GM23248 (cell line): ENCODE results near the gene ATL1. TPM values are rescaled to one million over a fixed set of nuclear protein-coding genes. Genes with fewer than 3 reads are reported as not detected.

ENCODE experiments used
- DNase-seq: peaks from one replicate; pipeline ENCODE4 v3.0.0-alpha.2; 2015
- H2AFZ ChIP-seq: fragments of 200-600 bp; sonication (generic); 2 replicates; pipeline ENCODE4 v1.6.1; 2016; ENCODE audit warnings: antibody characterized with exemption
- H3F3A ChIP-seq: fragments of 200-600 bp; sonication (generic); 2 replicates; pipeline ENCODE4 v1.6.1; 2016; ENCODE audit warnings: mild to moderate bottlenecking, antibody characterized with exemption, mixed run types; ENCODE audit not compliant: insufficient read depth
- H3K27ac ChIP-seq: fragments of 200-600 bp; sonication (generic); 2 replicates; pipeline ENCODE4 v1.5.1; 2016; ENCODE audit warnings: mild to moderate bottlenecking
- H3K27me3 ChIP-seq: fragments of 200-600 bp; sonication (generic); replicated peaks from 2 replicates; pipeline ENCODE4 v1.6.1; 2016; ENCODE audit warnings: mild to moderate bottlenecking; ENCODE audit not compliant: insufficient read depth
- H3K36me3 ChIP-seq: fragments of 200-600 bp; sonication (generic); 2 replicates; pipeline ENCODE4 v1.6.1; 2016; ENCODE audit warnings: low read depth, mild to moderate bottlenecking
- H3K4me1 ChIP-seq: fragments of 200-600 bp; sonication (generic); 2 replicates; pipeline ENCODE4 v1.6.1; 2016; ENCODE audit warnings: mild to moderate bottlenecking; ENCODE audit not compliant: insufficient read depth
- H3K4me2 ChIP-seq: fragments of 200-600 bp; sonication (generic); one replicate; pipeline ENCODE4 v1.6.1; 2016; ENCODE audit warnings: mild to moderate bottlenecking; ENCODE audit not compliant: unreplicated experiment
- H3K4me3 ChIP-seq: fragments of 200-600 bp; sonication (generic); 2 replicates; pipeline ENCODE4 v1.5.1; 2016; ENCODE audit warnings: mild to moderate bottlenecking
- H3K79me2 ChIP-seq: fragments of 200-600 bp; sonication (generic); 2 replicates; pipeline ENCODE4 v1.6.1; 2016; ENCODE audit warnings: mild to moderate bottlenecking; ENCODE audit not compliant: insufficient read depth
- H3K9ac ChIP-seq: fragments of 200-600 bp; sonication (generic); 2 replicates; pipeline ENCODE4 v1.6.1; 2016; ENCODE audit warnings: mild to moderate bottlenecking
- H3K9me2 ChIP-seq: fragments of 200-600 bp; sonication (generic); 2 replicates; pipeline ENCODE4 v1.6.1; 2016; ENCODE audit warnings: mixed run types, mild to moderate bottlenecking, moderate library complexity; ENCODE audit not compliant: insufficient read depth
- H3K9me3 ChIP-seq: fragments of 200-600 bp; sonication (generic); one replicate; pipeline ENCODE4 v1.6.1; 2017; ENCODE audit warnings: low read depth
- H4K20me1 ChIP-seq: fragments of 200-600 bp; sonication (generic); 2 replicates; pipeline ENCODE4 v1.6.0; 2016; ENCODE audit not compliant: insufficient read depth
- EZH2 ChIP-seq: fragments of 200-600 bp; sonication (generic); IDR thresholded peaks from 2 replicates; pipeline ENCODE4 v1.6.1; 2018; ENCODE audit warnings: antibody characterized with exemption, mild to moderate bottlenecking; ENCODE audit not compliant: insufficient read depth, poor library complexity, severe bottlenecking
- EZH2phosphoT487 ChIP-seq: fragments of 200-600 bp; sonication (generic); IDR thresholded peaks from 2 replicates; pipeline ENCODE4 v1.6.1; 2018; ENCODE audit warnings: antibody characterized with exemption, moderate library complexity, mild to moderate bottlenecking, low read depth; ENCODE audit not compliant: insufficient read depth
- WGBS, 2 experiments: methylation state at CpG; one replicate each; pipeline ENCODE4 v1.1.6; 2015 to 2017; ENCODE audit warnings: low lambda C conversion rate in 2 of 2, low coverage in 1 of 2; ENCODE audit errors: missing lambda C conversion rate in 2 of 2; 5-methylcytosine and 5-hydroxymethylcytosine counted together
- in situ Hi-C: fragments of 300-500 bp; cut with MboI; formaldehyde crosslinking; loops from 2 replicates; pipeline ENCODE4 v1.15.0; 2020
- polyA plus RNA-seq: library from polyadenylated mRNA; unstranded; fragments of >200 nt; fragmentation: Nextera tagmentation; extraction: Ambion mirVana; gene quantifications from 2 replicates; pipeline ENCODE4 v1.2.1, GENCODE V29; 2016
- total RNA-seq: library from RNA; depleted of rRNA; stranded (reverse); fragments of >200 nt; shearing (Covaris generic); gene quantifications from 2 replicates; pipeline ENCODE4 v1.2.3, GENCODE V29; 2014

ATL1 gene
- total and polyA plus RNA-seq, 2 experiments from 2014 or later: 10.8 to 11.4 TPM

DNA sequence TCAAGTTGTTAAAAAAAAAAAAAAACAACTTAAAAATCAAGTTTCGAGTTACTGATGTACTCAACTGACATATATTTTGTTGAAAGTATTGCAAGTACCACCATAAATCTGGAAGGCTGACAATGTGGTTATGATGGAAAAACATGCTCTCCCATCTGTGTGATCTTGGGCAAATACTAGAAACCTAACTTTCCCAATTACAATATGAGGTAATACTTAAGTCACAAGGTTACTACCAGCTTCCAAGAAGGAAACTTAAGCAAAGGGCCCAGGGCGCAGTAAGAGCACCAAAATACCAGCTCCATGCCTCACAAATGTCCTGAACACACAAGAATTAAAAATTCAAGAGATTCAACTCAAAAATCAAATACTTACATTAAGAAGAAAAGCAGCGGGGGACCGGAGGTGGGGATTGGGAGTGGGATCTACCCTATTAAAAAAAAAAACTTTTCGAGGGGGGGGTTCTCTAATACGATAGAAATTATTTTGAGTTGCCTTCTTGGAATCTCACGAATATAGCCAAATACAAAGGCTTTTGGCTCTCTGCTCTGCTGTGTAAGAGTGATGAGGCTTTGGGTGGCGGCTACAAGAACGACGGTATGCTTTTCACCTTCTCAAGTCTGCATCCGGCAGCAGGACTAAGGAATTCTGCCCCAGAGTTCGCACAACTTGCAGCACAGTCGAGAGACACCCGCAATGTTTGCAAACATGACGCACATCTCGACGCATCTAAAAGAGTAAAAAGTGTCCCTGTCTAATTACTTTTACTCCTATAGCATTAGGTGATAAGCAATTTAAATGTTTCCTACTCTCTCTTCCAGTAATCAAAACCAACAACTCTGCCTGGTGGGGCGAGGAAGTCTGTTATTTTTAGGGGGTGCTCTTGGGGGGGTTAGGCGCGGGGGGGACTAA is 107.1 kb downstream of the ATL1 start:
- no peaks in the 10 kb centered on the region for H3K27me3 ChIP-seq
- peak overlapping the region; percentile 94 for H3K9ac ChIP-seq
- H3K36me3 ChIP-seq: 0 out of 2 replicates have a peak, but pooled peaks cover 4% of the 10 kb centered on the region
- WGBS, 2 experiments: 1% methylated on average over 18 to 20 of the region's 20 CpGs
- H3K9me2 ChIP-seq: no peaks in the 10 kb centered on the region
- no peaks in the 10 kb centered on the region for H4K20me1 ChIP-seq
- H3K4me2 ChIP-seq: peak overlapping the region; percentile 98
- TF ChIP-seq EZH2 (no peak), EZH2phosphoT487 (no peak)
- H3K4me3 ChIP-seq: peak overlapping the region; percentile 90
- in situ Hi-C loops: no loop called here
- peak; percentile 85 for DNase-seq
- H3K9me3 ChIP-seq: no peaks in the 10 kb centered on the region
- peaks cover 16% of the 10 kb centered on the region for H3K4me1 ChIP-seq
- H3F3A ChIP-seq: peaks cover 23% of the 10 kb centered on the region
- H3K27ac ChIP-seq: peak overlapping the region; percentile 85
- H2AFZ ChIP-seq: peak overlapping the region; percentile 81
- H3K79me2 ChIP-seq: peaks cover 57% of the 10 kb centered on the region

DNA sequence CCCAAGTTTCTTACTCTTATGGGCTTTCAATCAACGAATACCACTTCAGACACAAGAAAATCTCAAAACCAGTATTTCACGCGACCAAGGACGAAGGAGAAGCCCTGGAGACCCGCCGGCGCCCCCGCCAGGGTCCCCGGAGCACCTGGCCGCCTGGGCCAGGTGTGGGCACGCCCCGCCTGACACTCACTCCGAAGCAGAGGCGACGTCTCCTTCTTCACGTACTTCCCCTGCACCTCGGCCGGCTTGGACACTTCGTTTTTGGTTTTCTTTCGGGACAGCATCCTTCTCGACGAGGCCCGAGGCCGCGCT is 107.7 kb downstream of the ATL1 start:
- H3K79me2 ChIP-seq: peaks cover 51% of the 10 kb centered on the region

DNA sequence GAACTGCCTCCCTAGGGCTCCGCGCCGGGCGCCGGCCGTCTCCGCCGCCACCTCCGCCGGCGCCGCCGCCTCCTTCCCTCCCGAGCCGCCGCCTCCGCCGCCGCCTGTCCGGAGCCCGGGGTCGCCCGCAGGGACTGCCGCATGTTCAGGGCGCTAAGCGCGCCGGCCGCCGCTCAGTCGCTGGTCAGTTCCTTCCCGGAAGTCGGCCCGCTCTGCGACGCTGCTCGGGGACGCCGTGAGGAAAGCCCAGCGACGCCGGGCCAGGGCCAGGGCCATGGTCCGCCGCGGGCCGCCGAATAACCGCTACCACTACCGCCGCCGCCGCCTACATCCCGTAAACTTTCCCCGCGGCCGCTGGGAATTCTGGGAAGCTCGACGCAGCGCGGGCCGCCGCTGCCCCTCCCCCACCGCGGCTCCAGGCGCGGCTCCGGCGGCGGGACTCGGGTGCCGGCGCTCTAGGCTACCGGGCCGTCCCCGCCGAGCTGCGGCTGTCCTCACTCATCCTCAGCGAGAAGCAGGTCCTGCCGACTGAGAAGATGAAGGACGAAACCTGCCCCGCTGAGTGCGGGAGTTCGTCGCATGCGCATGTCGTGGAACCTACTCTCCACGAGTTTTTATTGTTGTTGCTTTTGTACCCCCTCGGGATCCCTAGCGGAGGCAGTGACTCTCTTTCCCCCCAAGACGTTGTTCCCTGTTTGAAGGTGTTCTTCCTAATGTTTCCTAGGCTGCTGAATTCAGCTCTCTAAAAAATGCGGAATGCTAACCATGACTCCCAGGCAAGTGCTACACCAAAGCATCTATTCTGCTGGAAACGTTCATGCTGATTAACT is 108.3 kb downstream of the ATL1 start, which contains the start of gene SAV1:
SAV1 (minus strand) TSS at position 311 of the 830 bp plus-strand sequence. CDS start 339 bp downstream, outside the sequence.
- Histone ChIP-seq H4K20me1 (no peaks in the 10 kb centered on the region), H3K36me3 (0 out of 2 replicates have a peak, but pooled peaks cover 4% of the 10 kb centered on the region), H3K9ac (peak within 1 kb of the TSS; percentile 94), H2AFZ (peak within 1 kb of the TSS; percentile 81), H3K4me1 (peaks cover 16% of the 10 kb centered on the region), H3K27ac (peak within 1 kb of the TSS; percentile 85), H3K4me3 (peak within 1 kb of the TSS; percentile 90), H3K9me3 (no peaks in the 10 kb centered on the region), H3K27me3 (no peaks in the 10 kb centered on the region), H3K4me2 (peak within 1 kb of the TSS; percentile 98), H3F3A (peaks cover 23% of the 10 kb centered on the region), H3K9me2 (no peaks in the 10 kb centered on the region), H3K79me2 (peaks cover 45% of the 10 kb centered on the region)
- 1% methylated on average over 55 to 70 of the region's 92 CpGs for WGBS, 2 experiments
- no peak for TF ChIP-seq EZH2
- peak; percentile 91 for DNase-seq
- in situ Hi-C loops: no loop called here

More for the DNA sequence above, 107.7 kb downstream of the ATL1 start:
- Histone ChIP-seq H3K27me3 (no peaks in the 10 kb centered on the region), H3K9me2 (no peaks in the 10 kb centered on the region), H2AFZ (peak overlapping the region; percentile 81), H3K36me3 (0 out of 2 replicates have a peak, but pooled peaks cover 4% of the 10 kb centered on the region), H3K4me2 (peak overlapping the region; percentile 98), H4K20me1 (no peaks in the 10 kb centered on the region), H3K27ac (peak overlapping the region; percentile 85), H3K4me1 (peaks cover 16% of the 10 kb centered on the region), H3K4me3 (peak overlapping the region; percentile 90), H3F3A (peaks cover 23% of the 10 kb centered on the region), H3K9me3 (no peaks in the 10 kb centered on the region), H3K9ac (peak overlapping the region; percentile 94)
- TF ChIP-seq EZH2: no peak
- no peak for TF ChIP-seq EZH2phosphoT487
- in situ Hi-C loops: no loop called here
- no peak for DNase-seq
- 1 to 3% methylated on average over 23 to 25 of the region's 25 CpGs for WGBS, 2 experiments

GRCh38 chr14:50668826-50669143 is 108.8 kb downstream of the ATL1 start:
- H3K9me2 ChIP-seq: no peaks in the 10 kb centered on the region
- TF ChIP-seq EZH2phosphoT487 (no peak), EZH2 (no peak)
- H3K36me3 ChIP-seq: 0 out of 2 replicates have a peak, but pooled peaks cover 4% of the 10 kb centered on the region
- H3K9ac ChIP-seq: peak overlapping the region; percentile 94
- peak overlapping the region; percentile 81 for H2AFZ ChIP-seq
- H3K4me3 ChIP-seq: peak overlapping the region; percentile 90
- in situ Hi-C loops: no loop called here
- H3K9me3 ChIP-seq: no peaks in the 10 kb centered on the region
- 24 to 25% methylated on average over 6 of the region's 6 CpGs for WGBS, 2 experiments
- peaks cover 23% of the 10 kb centered on the region for H3F3A ChIP-seq
- H3K27ac ChIP-seq: peak overlapping the region; percentile 85
- no peaks in the 10 kb centered on the region for H4K20me1 ChIP-seq
- H3K4me2 ChIP-seq: peak overlapping the region; percentile 98
- H3K4me1 ChIP-seq: peaks cover 16% of the 10 kb centered on the region
- no peak for DNase-seq
- H3K79me2 ChIP-seq: peaks cover 40% of the 10 kb centered on the region
- H3K27me3 ChIP-seq: no peaks in the 10 kb centered on the region
